ENCODE measurements around the gene CEL.
"Not testable (repeated sequence)": the region's sequence is repeated elsewhere in the genome, so short reads cannot be mapped to it uniquely, and the experiment has no call there.

CEL gene

GRCh38 chr9:133048595-133048994, 13.2 kb upstream of the CEL start:
- peak; percentile 17 for DNase-seq

DNA sequence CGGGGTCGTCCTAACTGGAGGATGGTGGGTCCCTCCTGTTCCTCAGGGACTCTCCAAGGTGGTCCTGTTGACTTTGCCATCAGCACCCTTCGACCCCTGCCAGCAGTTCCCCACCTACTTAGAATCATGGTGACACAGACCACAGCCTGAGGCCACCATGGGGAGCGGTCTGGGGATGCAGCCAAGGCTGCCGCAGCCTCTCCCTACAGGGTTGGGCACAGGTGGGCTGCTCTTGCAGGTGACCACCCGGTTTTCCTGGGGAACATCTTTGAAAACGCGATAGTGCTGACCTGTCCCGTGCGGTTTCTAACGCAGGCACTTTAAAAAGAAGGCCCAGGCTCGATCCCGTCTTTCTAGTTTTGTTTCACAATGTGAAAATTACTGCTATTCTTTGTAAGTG, 12.7 kb upstream of the CEL start:
- no peak for DNase-seq

DNA sequence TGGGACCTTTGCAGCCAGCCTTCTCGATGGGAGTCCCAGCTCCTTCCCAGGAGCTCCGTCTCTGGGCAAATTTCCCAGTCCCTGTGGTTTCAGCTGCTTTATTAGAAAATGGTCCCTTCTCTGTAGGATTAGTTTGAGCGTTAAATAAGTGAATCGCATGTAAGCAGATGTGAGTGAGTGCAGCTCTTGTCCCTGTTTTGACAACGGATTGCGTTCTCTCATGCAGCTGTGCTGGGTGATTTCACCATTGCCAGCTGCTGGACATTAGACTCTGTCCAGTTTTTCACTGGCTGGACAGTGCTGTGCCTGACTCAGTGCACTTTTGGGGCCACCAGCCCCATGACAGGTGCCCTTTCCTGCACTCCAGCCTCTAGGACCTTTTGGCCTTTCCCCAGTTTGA, 11.6 kb upstream of the CEL start:
- DNase-seq, result no peak

GRCh38 chr9:133050781-133051180, 11.0 kb upstream of the CEL start:
- no peak for DNase-seq

DNA sequence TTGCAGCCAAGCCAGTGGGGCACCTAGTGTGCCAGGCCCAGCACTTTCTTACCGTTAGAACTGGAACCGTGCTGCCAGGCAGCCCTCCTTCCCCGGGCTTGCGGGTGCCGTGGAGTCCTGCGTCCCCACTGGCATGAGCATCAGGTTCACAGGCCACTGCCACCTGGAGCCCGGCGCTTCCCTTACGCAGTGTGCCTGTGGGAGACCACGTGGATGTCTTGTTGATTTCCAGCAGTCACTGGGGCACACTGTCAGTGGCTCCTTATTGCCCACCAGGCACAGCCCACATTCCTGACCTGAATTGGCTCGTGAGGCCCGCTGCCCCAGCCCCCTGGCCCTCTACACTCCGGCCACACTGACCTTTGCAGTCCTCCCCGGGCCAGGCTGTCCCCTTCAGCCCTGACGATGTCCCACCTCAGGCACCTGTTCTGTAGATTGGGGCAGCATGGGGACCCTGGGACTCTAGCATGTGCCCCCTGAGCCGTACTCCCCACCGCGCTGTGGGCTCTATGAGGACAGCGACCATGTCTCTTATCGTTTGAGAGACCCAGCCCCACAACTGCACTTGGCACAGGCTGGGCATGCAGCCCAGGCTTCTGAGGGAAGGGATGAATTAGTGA, 10.4 kb upstream of the CEL start:
- DNase-seq, result no peak

DNA sequence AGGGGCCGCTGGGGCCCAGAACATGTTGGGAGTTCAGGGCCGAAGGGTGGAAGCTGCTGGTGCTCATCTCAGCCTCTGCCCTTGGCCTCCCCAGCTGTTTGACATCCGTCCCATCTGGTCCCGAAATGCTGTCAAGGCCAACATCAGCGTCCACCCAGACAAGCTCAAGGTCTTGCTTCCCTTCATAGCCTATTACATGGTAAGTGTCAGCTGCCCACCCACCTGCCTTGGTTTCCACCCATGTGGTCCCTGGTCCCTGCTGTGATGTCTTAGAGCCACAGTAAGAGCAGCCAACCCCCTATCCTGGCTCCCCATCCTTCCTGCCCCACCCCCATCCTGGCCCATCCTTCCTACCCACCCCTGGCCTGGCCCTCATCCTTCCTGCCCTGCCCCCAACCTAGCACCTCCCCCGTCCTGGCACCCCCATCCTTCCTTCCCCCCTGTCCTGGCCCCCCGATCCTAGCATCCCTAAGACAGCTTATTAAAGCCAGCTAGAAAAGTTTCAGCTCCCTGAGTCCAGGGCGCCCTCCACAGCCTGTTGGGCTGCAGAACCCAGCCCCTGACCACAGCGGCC, 9.7 kb upstream of the CEL start:
- no peak for DNase-seq

DNA sequence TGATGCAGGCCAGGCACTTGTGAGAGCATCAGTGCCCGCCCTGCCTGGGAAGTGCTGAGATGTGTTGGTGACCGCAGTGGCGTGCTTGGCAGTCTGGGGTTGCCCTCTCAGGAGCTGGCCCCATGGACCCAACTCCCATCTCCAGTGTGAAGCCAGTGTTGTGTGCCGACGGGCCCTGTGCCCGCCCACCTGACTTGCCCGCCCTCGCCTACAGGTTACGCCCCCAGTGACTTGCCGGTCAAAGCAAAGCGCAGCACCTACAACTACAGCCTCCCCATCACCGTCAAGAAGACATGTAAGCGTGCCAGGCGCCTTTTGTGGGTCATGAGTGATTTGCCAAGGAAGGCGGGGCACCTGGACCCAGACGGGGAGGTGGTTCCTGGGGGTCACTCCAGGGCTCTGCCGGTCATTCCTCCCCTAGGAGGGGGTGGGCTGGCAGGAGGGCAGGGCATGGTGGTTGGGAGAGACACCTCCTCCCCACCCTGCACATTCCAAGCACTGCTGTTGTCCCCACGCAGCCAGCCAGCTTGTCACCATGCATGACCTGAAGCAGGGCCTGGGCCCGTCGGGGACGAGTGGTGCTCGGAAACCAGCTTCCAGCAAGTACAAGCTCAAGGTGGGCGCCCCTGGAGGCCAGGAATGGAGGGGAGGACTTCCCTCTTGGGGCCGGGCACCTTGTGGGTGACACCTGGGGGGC, 7.4 kb upstream of the CEL start:
- DNase-seq, result no peak

DNA sequence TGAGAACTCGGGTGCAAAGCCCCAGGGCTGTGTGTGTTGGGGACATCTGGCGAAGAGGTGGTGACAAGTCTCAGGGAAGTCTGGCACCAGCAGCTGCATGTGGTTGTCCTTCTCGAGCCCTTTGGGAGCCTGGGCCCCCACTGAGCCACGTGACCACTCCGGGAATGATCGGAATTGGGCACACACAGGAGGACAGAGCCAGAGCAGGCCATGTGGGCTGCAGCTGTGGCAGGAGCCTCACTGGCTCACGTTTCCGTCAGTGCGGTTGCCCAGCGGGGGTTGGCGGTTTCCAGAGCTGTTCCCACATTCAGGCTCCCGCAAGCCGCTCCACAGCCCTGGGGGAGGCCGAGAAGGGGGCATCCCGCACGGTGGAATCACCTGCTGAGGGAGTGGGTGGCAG, 6.8 kb upstream of the CEL start:
- no peak for DNase-seq

DNA sequence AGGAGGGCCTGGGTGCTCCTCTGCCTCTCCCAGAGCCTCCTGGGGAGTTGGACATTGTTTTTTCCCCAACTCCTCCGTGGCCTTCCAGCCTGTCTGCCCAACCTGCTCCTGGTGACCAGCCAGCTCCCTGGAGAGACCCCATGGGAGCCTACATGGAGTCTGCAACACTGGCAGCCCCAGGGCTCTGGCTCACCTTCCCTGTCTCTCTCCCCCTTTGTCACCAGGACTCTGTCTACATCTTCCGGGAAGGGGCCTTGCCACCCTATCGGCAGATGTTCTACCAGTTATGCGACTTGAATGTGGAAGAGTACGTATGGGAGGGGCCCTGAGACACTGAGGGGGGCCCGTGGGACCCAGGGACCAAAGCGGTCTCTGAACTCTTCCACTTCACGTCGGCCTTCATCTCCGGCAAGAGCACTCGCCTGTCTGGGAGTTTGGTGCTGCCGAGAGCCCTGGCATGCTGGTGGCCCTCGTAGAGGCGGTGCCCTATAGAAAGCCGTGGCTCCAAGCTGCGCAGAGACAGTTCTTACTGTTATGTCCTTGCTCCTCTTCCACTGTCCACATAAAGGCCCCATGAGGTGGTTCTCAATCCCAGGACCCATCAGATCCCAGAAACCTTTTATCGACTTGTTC, 5.9 kb upstream of the CEL start:
- DNase-seq, result no peak

GRCh38 chr9:133056533-133056932, 5.2 kb upstream of the CEL start:
- DNase-seq, result no peak

GRCh38 chr9:133057006-133057405, 4.8 kb upstream of the CEL start:
- no peak for DNase-seq

DNA sequence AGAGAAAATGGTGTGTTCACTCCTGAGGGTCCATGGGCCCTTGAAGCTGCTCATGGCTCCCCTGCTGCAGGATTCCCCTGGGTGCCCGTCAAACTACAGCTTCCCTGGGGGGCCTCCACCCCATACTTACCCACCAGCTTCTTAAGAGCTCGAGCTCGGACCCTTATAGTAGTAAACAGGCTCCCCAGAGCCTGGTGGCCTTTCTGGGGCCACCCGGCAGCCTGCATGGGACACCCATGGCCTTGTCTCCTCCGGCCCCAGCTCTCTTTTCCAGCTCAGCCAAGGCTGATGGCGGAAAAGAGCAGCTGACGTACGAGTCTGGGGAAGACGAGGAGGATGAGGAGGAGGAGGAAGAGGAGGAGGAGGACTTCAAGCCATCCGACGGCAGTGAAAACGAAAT, 4.2 kb upstream of the CEL start:
- DNase-seq, result no peak

DNA sequence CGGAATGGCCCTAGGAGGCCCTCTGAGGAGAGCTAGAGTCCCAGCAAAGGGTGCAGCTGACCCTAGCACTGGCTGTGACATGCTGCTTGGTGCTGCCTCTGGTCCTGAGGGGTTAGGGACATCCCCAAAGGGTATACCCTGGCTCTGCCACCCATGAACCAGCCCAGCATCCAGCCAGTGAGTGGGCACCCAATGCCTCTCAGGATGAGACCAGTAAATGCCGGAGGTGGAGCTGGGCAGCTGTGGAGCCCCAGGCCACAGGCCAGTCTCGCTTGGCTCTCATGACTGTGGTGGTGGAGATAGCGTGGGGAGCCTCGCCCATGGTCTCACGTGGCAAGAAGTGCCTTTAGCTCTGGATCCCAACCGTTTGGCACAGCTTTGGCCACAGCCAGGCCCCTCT, 3.7 kb upstream of the CEL start:
- DNase-seq, result no peak

- no peak for DNase-seq
These were observed 3.0 kb upstream of the CEL start for GRCh38 chr9:133058550-133059320.

GRCh38 chr9:133059623-133060022, 2.2 kb upstream of the CEL start:
- no peak for DNase-seq

DNA sequence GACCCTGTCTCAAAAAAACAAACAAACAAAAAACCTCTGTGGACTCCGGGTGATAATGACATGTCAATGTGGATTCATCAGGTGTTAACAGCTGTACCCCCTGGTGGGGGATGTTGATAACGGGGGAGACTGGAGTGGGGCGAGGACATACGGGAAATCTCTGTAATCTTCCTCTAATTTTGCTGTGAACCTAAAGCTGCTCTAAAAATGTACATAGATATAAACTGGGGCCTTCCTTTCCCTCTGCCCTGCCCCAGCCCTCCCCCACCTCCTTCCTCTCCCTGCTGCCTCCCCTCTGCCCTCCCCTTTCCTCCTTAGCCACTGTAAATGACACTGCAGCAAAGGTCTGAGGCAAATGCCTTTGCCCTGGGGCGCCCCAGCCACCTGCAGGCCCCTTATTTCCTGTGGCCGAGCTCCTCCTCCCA, 1.4 kb upstream of the CEL start:
- DNase-seq, result no peak

- not testable (repeated sequence) for DNase-seq
These were observed 590 bp upstream of the CEL start for GRCh38 chr9:133061019-133061763.

DNA sequence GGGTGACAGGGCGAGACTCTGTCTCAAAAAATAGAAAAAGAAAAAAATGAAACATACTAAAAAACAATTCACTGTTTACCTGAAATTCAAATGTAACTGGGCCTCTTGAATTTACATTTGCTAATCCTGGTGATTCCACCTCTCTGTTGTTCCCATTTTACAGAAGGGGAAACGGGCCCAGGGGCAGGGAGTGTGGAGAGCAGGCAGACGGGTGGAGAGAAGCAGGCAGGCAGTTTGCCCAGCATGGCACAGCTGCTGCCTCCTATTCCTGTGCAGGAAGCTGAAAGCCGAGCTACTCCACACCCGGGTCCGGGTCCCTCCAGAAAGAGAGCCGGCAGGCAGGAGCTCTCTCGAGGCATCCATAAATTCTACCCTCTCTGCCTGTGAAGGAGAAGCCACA, 788 bp downstream of the CEL start:
- DNase-seq, result not testable (repeated sequence)

GRCh38 chr9:133063159-133063499, 1.3 kb downstream of the CEL start:
- no peak for DNase-seq

- no peak for DNase-seq
These were observed 1.9 kb downstream of the CEL start for GRCh38 chr9:133063500-133064231.

DNA sequence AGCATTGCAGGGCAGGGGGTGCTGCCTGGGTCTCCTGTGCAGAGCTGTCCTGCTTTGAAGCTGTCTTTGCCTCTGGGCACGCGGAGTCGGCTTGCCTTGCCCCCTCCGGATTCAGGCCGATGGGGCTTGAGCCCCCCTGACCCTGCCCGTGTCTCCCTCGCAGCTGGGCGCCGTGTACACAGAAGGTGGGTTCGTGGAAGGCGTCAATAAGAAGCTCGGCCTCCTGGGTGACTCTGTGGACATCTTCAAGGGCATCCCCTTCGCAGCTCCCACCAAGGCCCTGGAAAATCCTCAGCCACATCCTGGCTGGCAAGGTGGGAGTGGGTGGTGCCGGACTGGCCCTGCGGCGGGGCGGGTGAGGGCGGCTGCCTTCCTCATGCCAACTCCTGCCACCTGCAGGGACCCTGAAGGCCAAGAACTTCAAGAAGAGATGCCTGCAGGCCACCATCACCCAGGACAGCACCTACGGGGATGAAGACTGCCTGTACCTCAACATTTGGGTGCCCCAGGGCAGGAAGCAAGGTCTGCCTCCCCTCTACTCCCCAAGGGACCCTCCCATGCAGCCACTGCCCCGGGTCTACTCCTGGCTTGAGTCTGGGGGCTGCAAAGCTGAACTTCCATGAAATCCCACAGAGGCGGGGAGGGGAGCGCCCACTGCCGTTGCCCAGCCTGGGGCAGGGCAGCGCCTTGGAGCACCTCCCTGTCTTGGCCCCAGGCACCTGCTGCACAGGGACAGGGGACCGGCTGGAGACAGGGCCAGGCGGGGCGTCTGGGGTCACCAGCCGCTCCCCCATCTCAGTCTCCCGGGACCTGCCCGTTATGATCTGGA, 2.7 kb downstream of the CEL start:
- DNase-seq, result no peak
